Fibroblast of mammary gland (primary cell): ENCODE results near the gene NUMA1.

Source experiments
- DNase-seq: peaks from one replicate; pipeline ENCODE4 v3.0.0-alpha.2; 2010; ENCODE audit warnings: low read depth
- H3K4me3 ChIP-seq: 2 replicates; pipeline ENCODE4 v1.5.1; 2011; ENCODE audit warnings: low read depth, mild to moderate bottlenecking, low read length, moderate library complexity; ENCODE audit not compliant: control insufficient read depth
- CTCF ChIP-seq: conservative IDR thresholded peaks from 2 replicates; pipeline ENCODE4 v1.5.1; 2011; ENCODE audit warnings: low read depth, low read length, inconsistent platforms; ENCODE audit not compliant: control insufficient read depth, insufficient read depth

The NUMA1 gene

GRCh38 chr11:72123117-72123653 is 42.8 kb upstream of the NUMA1 start:
- TF ChIP-seq CTCF, result no peak
- H3K4me3 ChIP-seq, result no peak overlapping the region
- no peak for DNase-seq

- no peak overlapping the region for H3K4me3 ChIP-seq
- no peak for DNase-seq
- no peak for TF ChIP-seq CTCF
Measured at GRCh38 chr11:72122607-72123006, 42.3 kb upstream of the NUMA1 start.

GRCh38 chr11:72120930-72121329 is 40.6 kb upstream of the NUMA1 start:
- TF ChIP-seq CTCF, result no peak
- DNase-seq, result no peak
- H3K4me3 ChIP-seq, result no peak overlapping the region

GRCh38 chr11:72119198-72119597 is 38.9 kb upstream of the NUMA1 start:
- TF ChIP-seq CTCF, result no peak
- no peak for DNase-seq
- no peak overlapping the region for H3K4me3 ChIP-seq

DNA sequence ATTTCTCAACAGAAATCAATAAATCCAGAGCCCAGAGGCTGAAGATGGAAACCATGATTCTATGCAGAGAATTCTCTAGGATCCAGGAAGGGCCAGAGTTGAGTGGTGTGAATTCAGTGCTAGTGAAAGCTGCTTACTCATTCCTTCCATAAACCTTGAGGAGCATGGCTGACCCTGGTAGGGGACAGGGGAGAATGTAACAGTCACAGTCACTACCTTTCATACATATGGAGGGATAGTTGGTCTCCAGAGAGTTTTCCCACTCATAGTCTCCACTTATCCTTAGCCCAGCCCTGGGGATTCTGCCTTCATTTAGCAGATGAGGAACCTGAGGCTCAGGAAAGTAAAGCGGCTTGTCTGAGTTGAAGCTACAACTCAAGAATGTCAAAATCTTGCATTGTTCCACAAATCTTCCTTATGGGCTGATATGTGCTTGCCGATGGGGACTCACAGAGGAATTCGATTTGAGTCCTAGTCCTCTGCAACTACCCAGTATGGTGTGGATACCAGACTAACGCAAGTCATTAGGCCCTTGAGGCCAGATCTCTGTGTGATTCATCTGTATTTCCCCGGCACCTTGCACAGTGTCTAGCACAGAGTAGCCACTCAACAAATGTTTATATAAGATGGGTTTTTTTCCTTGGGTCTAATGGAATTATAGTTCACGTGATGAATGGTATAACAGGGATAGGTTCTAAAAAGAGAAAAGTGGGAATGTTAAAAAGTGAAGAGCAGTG is 35.8 kb upstream of the NUMA1 start:
- H3K4me3 ChIP-seq, result no peak overlapping the region
- DNase-seq, result no peak
- no peak for TF ChIP-seq CTCF

GRCh38 chr11:72114570-72114969 is 34.2 kb upstream of the NUMA1 start:
- H3K4me3 ChIP-seq, result no peak overlapping the region
- no peak for TF ChIP-seq CTCF
- DNase-seq, result peak; percentile 47
